Osteoblast (primary cell): ENCODE data around the gene FIGNL1. TPM values are rescaled to one million over a fixed set of nuclear protein-coding genes. Genes with fewer than 3 reads are reported as not detected.
A peak's percentile ranks its signal among the peaks of the same experiment; 100 is the strongest.

Source experiments
- DNase-seq: peaks from one replicate; pipeline ENCODE4 v3.0.0; 2011; ENCODE audit warnings: low spot score, mixed read lengths; ENCODE audit not compliant: insufficient read length; ENCODE audit errors: missing footprints
- H2AFZ ChIP-seq: 2 replicates; pipeline ENCODE4 v1.6.0; 2011; ENCODE audit warnings: mild to moderate bottlenecking, low read length
- H3K27ac ChIP-seq: 2 replicates; pipeline ENCODE4 v1.5.1; 2011; ENCODE audit warnings: mild to moderate bottlenecking, low read depth, low read length, moderate library complexity
- H3K27me3 ChIP-seq: 2 replicates; pipeline ENCODE4 v1.6.0; 2012; ENCODE audit warnings: mild to moderate bottlenecking, control low read depth, inconsistent platforms, low read length, moderate library complexity; ENCODE audit not compliant: insufficient read depth
- H3K36me3 ChIP-seq: 2 replicates; pipeline ENCODE4 v1.5.1; 2011; ENCODE audit warnings: mild to moderate bottlenecking, low read length, control low read depth, moderate library complexity; ENCODE audit not compliant: insufficient read depth
- H3K4me1 ChIP-seq: 2 replicates; pipeline ENCODE4 v1.5.1; 2011; ENCODE audit warnings: mild to moderate bottlenecking, low read length, control low read depth, moderate library complexity; ENCODE audit not compliant: insufficient read depth
- H3K4me2 ChIP-seq: 2 replicates; pipeline ENCODE4 v1.6.0; 2011; ENCODE audit warnings: mild to moderate bottlenecking, low read length; ENCODE audit not compliant: insufficient read depth
- H3K4me3 ChIP-seq: fragments of 200-600 bp; sonication (generic); 3 replicates; pipeline ENCODE4 v1.5.1; 2012; ENCODE audit warnings: mild to moderate bottlenecking, low read length, inconsistent platforms; ENCODE audit not compliant: insufficient read depth
- H3K79me2 ChIP-seq: 2 replicates; pipeline ENCODE4 v1.6.0; 2012; ENCODE audit warnings: mild to moderate bottlenecking, low read length, control low read depth, inconsistent platforms; ENCODE audit not compliant: insufficient read depth
- H3K9me3 ChIP-seq: 2 replicates; pipeline ENCODE4 v1.5.1; 2011; ENCODE audit warnings: low read depth, low read length, control low read depth
- H4K20me1 ChIP-seq: 2 replicates; pipeline ENCODE4 v1.6.0; 2012; ENCODE audit warnings: mild to moderate bottlenecking, low read length, control low read depth; ENCODE audit not compliant: insufficient read depth
- total RNA-seq: library from RNA; depleted of rRNA; stranded (reverse); fragments of >200 nt; gene quantifications from 2 replicates; pipeline ENCODE4 v1.2.3, GENCODE V29; 2012
- TF ChIP-seq, protein P1 (sequence below): IDR thresholded peaks from 2 replicates; pipeline ENCODE4 v1.5.1; 2011; ENCODE audit warnings: mild to moderate bottlenecking, low read depth, low read length, moderate library complexity; ENCODE audit errors: extremely low read depth

The FIGNL1 gene
- total RNA-seq, 1 donor, result 6.5 TPM

DNA sequence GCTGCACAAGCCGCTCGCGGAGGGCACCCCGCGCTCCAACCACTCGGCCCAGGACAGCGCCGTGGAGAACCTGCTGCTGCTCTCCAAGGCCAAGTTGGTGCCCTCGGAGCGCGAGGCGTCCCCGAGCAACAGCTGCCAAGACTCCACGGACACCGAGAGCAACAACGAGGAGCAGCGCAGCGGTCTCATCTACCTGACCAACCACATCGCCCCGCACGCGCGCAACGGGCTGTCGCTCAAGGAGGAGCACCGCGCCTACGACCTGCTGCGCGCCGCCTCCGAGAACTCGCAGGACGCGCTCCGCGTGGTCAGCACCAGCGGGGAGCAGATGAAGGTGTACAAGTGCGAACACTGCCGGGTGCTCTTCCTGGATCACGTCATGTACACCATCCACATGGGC lies 50.0 kb downstream of the FIGNL1 start:
- TF ChIP-seq, protein P1, sequence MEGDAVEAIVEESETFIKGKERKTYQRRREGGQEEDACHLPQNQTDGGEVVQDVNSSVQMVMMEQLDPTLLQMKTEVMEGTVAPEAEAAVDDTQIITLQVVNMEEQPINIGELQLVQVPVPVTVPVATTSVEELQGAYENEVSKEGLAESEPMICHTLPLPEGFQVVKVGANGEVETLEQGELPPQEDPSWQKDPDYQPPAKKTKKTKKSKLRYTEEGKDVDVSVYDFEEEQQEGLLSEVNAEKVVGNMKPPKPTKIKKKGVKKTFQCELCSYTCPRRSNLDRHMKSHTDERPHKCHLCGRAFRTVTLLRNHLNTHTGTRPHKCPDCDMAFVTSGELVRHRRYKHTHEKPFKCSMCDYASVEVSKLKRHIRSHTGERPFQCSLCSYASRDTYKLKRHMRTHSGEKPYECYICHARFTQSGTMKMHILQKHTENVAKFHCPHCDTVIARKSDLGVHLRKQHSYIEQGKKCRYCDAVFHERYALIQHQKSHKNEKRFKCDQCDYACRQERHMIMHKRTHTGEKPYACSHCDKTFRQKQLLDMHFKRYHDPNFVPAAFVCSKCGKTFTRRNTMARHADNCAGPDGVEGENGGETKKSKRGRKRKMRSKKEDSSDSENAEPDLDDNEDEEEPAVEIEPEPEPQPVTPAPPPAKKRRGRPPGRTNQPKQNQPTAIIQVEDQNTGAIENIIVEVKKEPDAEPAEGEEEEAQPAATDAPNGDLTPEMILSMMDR, result no peak
- peak; percentile 31 for DNase-seq
- no peak overlapping the region for H3K4me2 ChIP-seq
- no peaks in the 10 kb centered on the region for H4K20me1 ChIP-seq
- no peaks in the 10 kb centered on the region for H3K4me1 ChIP-seq
- H3K27me3 ChIP-seq, result peaks cover 24% of the 10 kb centered on the region
- no peak overlapping the region for H3K27ac ChIP-seq
- no peak overlapping the region for H2AFZ ChIP-seq
- H3K79me2 ChIP-seq, result no peaks in the 10 kb centered on the region
- H3K9me3 ChIP-seq, result no peaks in the 10 kb centered on the region
- no peaks in the 10 kb centered on the region for H3K36me3 ChIP-seq
- no peak overlapping the region for H3K4me3 ChIP-seq

DNA sequence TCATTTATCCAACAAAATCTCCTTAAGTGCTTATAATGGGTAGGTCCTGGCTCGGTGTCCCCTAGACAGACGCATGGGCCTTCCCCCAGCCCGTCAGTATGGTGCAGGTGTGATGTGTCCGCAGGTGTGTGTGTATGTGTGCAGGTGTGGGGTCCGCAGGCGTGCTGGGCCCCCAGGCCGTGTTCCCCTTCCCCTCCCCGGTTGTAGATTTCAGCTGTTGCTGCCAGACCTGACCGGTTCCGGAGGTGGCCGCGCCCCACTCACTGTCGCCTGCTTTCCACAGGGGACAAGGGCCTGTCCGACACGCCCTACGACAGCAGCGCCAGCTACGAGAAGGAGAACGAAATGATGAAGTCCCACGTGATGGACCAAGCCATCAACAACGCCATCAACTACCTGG lies 50.5 kb downstream of the FIGNL1 start:
- TF ChIP-seq, protein P1, result no peak
- no peaks in the 10 kb centered on the region for H3K36me3 ChIP-seq

DNA sequence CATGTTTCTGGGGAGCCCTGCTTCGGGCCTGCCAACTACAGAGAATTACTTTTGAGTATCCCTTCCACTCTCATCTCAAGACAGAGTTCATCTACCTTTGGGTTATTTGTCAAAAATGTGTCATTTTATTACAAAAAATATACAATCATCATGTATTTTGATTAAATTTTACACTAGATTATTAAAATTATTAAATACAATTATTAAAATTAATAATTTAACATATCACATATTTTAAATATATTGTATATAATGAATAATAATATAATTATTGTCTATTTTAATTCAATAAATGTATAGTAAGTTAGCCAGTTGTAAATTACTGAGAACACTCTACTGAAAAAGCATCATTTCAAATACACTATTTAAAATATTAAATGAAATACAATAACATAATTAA lies 50.9 kb downstream of the FIGNL1 start:
- Histone ChIP-seq H3K4me3 (no peak overlapping the region), H3K4me1 (no peaks in the 10 kb centered on the region), H2AFZ (no peak overlapping the region), H3K4me2 (no peak overlapping the region), H3K27ac (no peak overlapping the region), H4K20me1 (no peaks in the 10 kb centered on the region), H3K27me3 (peaks cover 24% of the 10 kb centered on the region), H3K79me2 (no peaks in the 10 kb centered on the region), H3K9me3 (no peaks in the 10 kb centered on the region), H3K36me3 (no peaks in the 10 kb centered on the region)
- no peak for DNase-seq
- TF ChIP-seq, protein P1, result no peak

More for the DNA sequence above, 50.5 kb downstream of the FIGNL1 start:
- Histone ChIP-seq H2AFZ (no peak overlapping the region), H4K20me1 (no peaks in the 10 kb centered on the region), H3K4me3 (no peak overlapping the region), H3K27ac (no peak overlapping the region), H3K9me3 (no peaks in the 10 kb centered on the region), H3K4me1 (no peaks in the 10 kb centered on the region), H3K27me3 (peaks cover 24% of the 10 kb centered on the region), H3K4me2 (no peak overlapping the region), H3K79me2 (no peaks in the 10 kb centered on the region)
- peak; percentile 55 for DNase-seq

GRCh38 chr7:50397971-50398324 lies 52.2 kb downstream of the FIGNL1 start:
- no peaks in the 10 kb centered on the region for H3K9me3 ChIP-seq

More at GRCh38 chr7:50397971-50398324, 52.2 kb downstream of the FIGNL1 start:
- H3K36me3 ChIP-seq, result no peaks in the 10 kb centered on the region
- no peaks in the 10 kb centered on the region for H3K4me1 ChIP-seq
- H3K27me3 ChIP-seq, result peaks cover 22% of the 10 kb centered on the region
- H3K79me2 ChIP-seq, result no peaks in the 10 kb centered on the region
- no peak overlapping the region for H3K4me2 ChIP-seq
- no peak overlapping the region for H2AFZ ChIP-seq
- DNase-seq, result no peak
- TF ChIP-seq, protein P1, result no peak
- no peak overlapping the region for H3K27ac ChIP-seq
- no peak overlapping the region for H3K4me3 ChIP-seq
- no peaks in the 10 kb centered on the region for H4K20me1 ChIP-seq
